Endothelial cell of umbilical vein (primary cell): ENCODE results near the gene GLRA1. TPM values are rescaled to one million over a fixed set of nuclear protein-coding genes. Genes with fewer than 3 reads are reported as not detected.

ENCODE experiments used
- BruUV-seq: library from RNA; stranded (reverse); fragments of 400-500 nt; replicated peaks from 2 replicates; lab custom pipeline; 2021; lab: Mats Ljungman, UMichigan
- CTCF ChIA-PET: fragments of 300-600, 350-600 bp; sonication (Branson Sonifier 250); formaldehyde crosslinking; loops from one replicate; lab custom pipeline; 2021; ENCODE audit warnings: antibody characterized with exemption, inconsistent platforms; lab: Charles Lee
- POLR2A ChIA-PET: fragments of 300-600, 350-600 bp; sonication (Branson Sonifier 250); formaldehyde crosslinking; loops from one replicate; lab custom pipeline; 2021; ENCODE audit warnings: antibody characterized with exemption, inconsistent platforms; lab: Charles Lee
- DNase-seq: peaks from one replicate; pipeline ENCODE4 v3.0.0-alpha.2; 2011; ENCODE audit warnings: low read depth, low spot score
- FAIRE-seq: peaks from 2 replicates; lab custom pipeline; 2011; peaks lifted over from hg19 to GRCh38; lab: Jason Lieb, UNC
- H2AFZ ChIP-seq: 2 replicates; pipeline ENCODE4 v1.6.0; 2012; ENCODE audit warnings: low read depth, low read length, control low read depth, inconsistent platforms
- H3K27ac ChIP-seq: 2 replicates; pipeline ENCODE4 v1.5.1; 2011; ENCODE audit warnings: low read depth, mild to moderate bottlenecking, control low read depth, low read length, moderate library complexity; ENCODE audit not compliant: insufficient read depth
- H3K27me3 ChIP-seq, 2 experiments: 2 replicates each; pipeline versions ENCODE4 v1.6.0 to v1.6.1; 2011; ENCODE audit warnings: low read length in 2 of 2, mixed read lengths in 1 of 2; ENCODE audit not compliant: control insufficient read depth in 2 of 2, insufficient read depth in 2 of 2
- H3K36me3 ChIP-seq, 2 experiments: 2 replicates in 1 of 2; 3 replicates in 1 of 2; pipeline ENCODE4 v1.5.1; 2011; ENCODE audit warnings: low read length in 2 of 2, mild to moderate bottlenecking in 1 of 2, moderate library complexity in 1 of 2; ENCODE audit not compliant: control insufficient read depth in 2 of 2, insufficient read depth in 2 of 2; ENCODE audit errors: extremely low read depth in 1 of 2
- H3K4me1 ChIP-seq: 3 replicates; pipeline ENCODE4 v1.5.1; 2011; ENCODE audit warnings: mild to moderate bottlenecking, low read length; ENCODE audit not compliant: control insufficient read depth, insufficient read depth; ENCODE audit errors: extremely low read depth
- H3K4me2 ChIP-seq: 2 replicates; pipeline ENCODE4 v1.6.1; 2011; ENCODE audit warnings: low read length, control low read depth, mixed read lengths; ENCODE audit not compliant: insufficient read depth
- H3K4me3 ChIP-seq, 3 experiments: fragments of 200-600 bp in 1 of 3; sonication (generic), shearing (Covaris generic) in 1 of 3; replicated peaks in 1 of 3; 2 replicates each; pipeline ENCODE4 v1.5.1; 2011 to 2016; ENCODE audit warnings: control low read depth in 3 of 3, low read length in 3 of 3, mild to moderate bottlenecking in 2 of 3, inconsistent platforms in 1 of 3, low read depth in 1 of 3, moderate library complexity in 1 of 3; ENCODE audit not compliant: insufficient read depth in 1 of 3
- H3K79me2 ChIP-seq: 2 replicates; pipeline ENCODE4 v1.6.0; 2012; ENCODE audit warnings: low read length, inconsistent platforms; ENCODE audit not compliant: control insufficient read depth, insufficient read depth
- H3K9ac ChIP-seq: replicated peaks from 2 replicates; pipeline ENCODE3; 2011; ENCODE audit warnings: low read length, control low read depth; ENCODE audit not compliant: insufficient read depth; ENCODE audit errors: extremely low read depth
- H3K9me1 ChIP-seq: replicated peaks from 3 replicates; pipeline ENCODE4 v1.6.0; 2011; ENCODE audit warnings: mild to moderate bottlenecking, low read length; ENCODE audit not compliant: control insufficient read depth, insufficient read depth; ENCODE audit errors: extremely low read depth
- H3K9me3 ChIP-seq: replicated peaks from 2 replicates; pipeline ENCODE4 v1.5.1; 2012; ENCODE audit warnings: low read length, inconsistent platforms; ENCODE audit not compliant: control insufficient read depth, insufficient read depth
- H4K20me1 ChIP-seq: replicated peaks from 2 replicates; pipeline ENCODE3; 2011; ENCODE audit warnings: mild to moderate bottlenecking, low read length; ENCODE audit not compliant: control insufficient read depth, insufficient read depth; ENCODE audit errors: extremely low read depth
- CTCF ChIP-seq, 2 donors: IDR thresholded peaks; 1 replicate in 1 of 2; 2 replicates in 1 of 2; pipeline ENCODE4 v1.5.1; 2011; ENCODE audit warnings: low read length in 2 of 2, mild to moderate bottlenecking in 2 of 2, moderate library complexity in 2 of 2, control low read depth in 1 of 2, inconsistent platforms in 1 of 2, low read depth in 1 of 2; ENCODE audit not compliant: insufficient read depth in 1 of 2; ENCODE audit errors: extremely low read depth in 1 of 2
- EZH2 ChIP-seq: IDR thresholded peaks from 2 replicates; pipeline ENCODE4 v1.6.1; 2012; ENCODE audit warnings: borderline replicate concordance, low read depth, mild to moderate bottlenecking, moderate library complexity, low read length, inconsistent platforms; ENCODE audit not compliant: severe bottlenecking
- FOS ChIP-seq: IDR thresholded peaks from 2 replicates; pipeline ENCODE4 v1.6.1; 2011; ENCODE audit warnings: mild to moderate bottlenecking, low read length, moderate library complexity, borderline replicate concordance; ENCODE audit not compliant: insufficient read depth
- GATA2 ChIP-seq: IDR thresholded peaks from 2 replicates; pipeline ENCODE4 v1.7.0; 2011; ENCODE audit warnings: low read depth, mild to moderate bottlenecking, moderate library complexity, mixed read lengths, low read length; ENCODE audit not compliant: insufficient read length, insufficient read depth
- JUN ChIP-seq: IDR thresholded peaks from 2 replicates; pipeline ENCODE4 v1.6.1; 2011; ENCODE audit warnings: borderline replicate concordance, low read depth; ENCODE audit not compliant: insufficient read length, insufficient read depth
- MYC ChIP-seq: IDR thresholded peaks from one replicate; pipeline ENCODE4 v1.6.1; 2011; ENCODE audit warnings: mild to moderate bottlenecking, low read depth, low read length
- POLR2A ChIP-seq: IDR thresholded peaks from 2 replicates; pipeline ENCODE4 v1.6.1; 2012; ENCODE audit warnings: low read depth, mild to moderate bottlenecking, control low read depth, low read length
- POLR2AphosphoS5 ChIP-seq: IDR thresholded peaks from 2 replicates; pipeline ENCODE4 v1.6.1; 2012; ENCODE audit warnings: low read depth, mild to moderate bottlenecking, control low read depth, low read length, moderate library complexity; ENCODE audit not compliant: insufficient read depth
- dilution Hi-C: fragments of 300-500 bp; cut with MboI; formaldehyde crosslinking; loops from one replicate; pipeline ENCODE4 v1.15.0; 2019; ENCODE audit warnings: low sequenced_read_pairs; ENCODE audit not compliant: extremely low pct_ligation_motif_present
- intact Hi-C: fragments of 100-400 bp; cut with micrococcal nuclease; formaldehyde crosslinking; loops from one replicate; pipeline ENCODE4 v1.10.0; 2022
- polyA plus RNA-seq, 4 experiments: library from polyadenylated mRNA; depleted of rRNA in 3 of 4; stranded (reverse) in 3 of 4; unstranded in 1 of 4; fragments of >200 nt; gene quantifications; 2 replicates each; pipeline versions ENCODE4 v1.2.1 to v1.2.3, GENCODE V29; 2011 to 2012; ENCODE audit warnings: missing spikeins in 1 of 4
- total RNA-seq: library from RNA; stranded (reverse); gene quantifications from 2 replicates; pipeline ENCODE4 v1.2.3, GENCODE V29; 2021
- TF ChIP-seq, protein P1 (sequence below): IDR thresholded peaks from 2 replicates; pipeline ENCODE4 v1.6.1; 2011; ENCODE audit not compliant: insufficient read depth, insufficient read length

Gene GLRA1
- total and polyA plus RNA-seq, 2 donors (not counting 3 experiments of a cell fraction or from before 2014, with no cell fraction given), result not detected

- DNase-seq (no peak), FAIRE-seq (no peak)
Observed at GRCh38 chr5:151949113-151949512, 24.5 kb upstream of the GLRA1 start.

GRCh38 chr5:151947931-151948608 lies 23.4 kb upstream of the GLRA1 start:
- DNase-seq, result no peak
- H3K9me1 ChIP-seq, result no peaks in the 10 kb centered on the region
- dilution Hi-C loops (no loop called here), intact Hi-C loops (no loop called here)
- TF ChIP-seq, protein P1, sequence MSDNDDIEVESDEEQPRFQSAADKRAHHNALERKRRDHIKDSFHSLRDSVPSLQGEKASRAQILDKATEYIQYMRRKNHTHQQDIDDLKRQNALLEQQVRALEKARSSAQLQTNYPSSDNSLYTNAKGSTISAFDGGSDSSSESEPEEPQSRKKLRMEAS, result no peak
- no peak for TF ChIP-seq POLR2A
- no peak for TF ChIP-seq POLR2AphosphoS5
- TF ChIP-seq MYC, result no peak
- TF ChIP-seq GATA2, result no peak
- TF ChIP-seq FOS, result no peak
- TF ChIP-seq EZH2, result no peak
- no peak for TF ChIP-seq JUN
- no peak for TF ChIP-seq CTCF (IDR thresholded peaks at IDR 0.05; ENCODE audit: extremely low read depth in 1 of 2, insufficient read depth in 1 of 2, low read depth in 1 of 2, low read length in 2 of 2)
- no peak overlapping the region for H3K4me2 ChIP-seq
- no peak overlapping the region for H3K4me3 ChIP-seq
- no TSS peak for BruUV-seq
- no peaks in the 10 kb centered on the region for H3K79me2 ChIP-seq
- H4K20me1 ChIP-seq, result no peaks in the 10 kb centered on the region
- H2AFZ ChIP-seq, result no peak overlapping the region
- no peak for FAIRE-seq
- no peaks in the 10 kb centered on the region for H3K9me3 ChIP-seq
- no peaks in the 10 kb centered on the region for H3K4me1 ChIP-seq
- no peak overlapping the region for H3K27ac ChIP-seq
- POLR2A ChIA-PET, result no interaction called here
- H3K9ac ChIP-seq, result no peak overlapping the region
- H3K27me3 ChIP-seq, result no peaks in the 10 kb centered on the region
- CTCF ChIA-PET, result no interaction called here
- H3K36me3 ChIP-seq, result no peaks in the 10 kb centered on the region

More at GRCh38 chr5:151949113-151949512, 24.5 kb upstream of the GLRA1 start:
- CTCF ChIA-PET, result no interaction called here
- H2AFZ ChIP-seq, result no peak overlapping the region
- no peaks in the 10 kb centered on the region for H3K9me1 ChIP-seq
- no peaks in the 10 kb centered on the region for H3K9me3 ChIP-seq
- no peak overlapping the region for H3K4me2 ChIP-seq
- H3K27ac ChIP-seq, result no peak overlapping the region
- no peaks in the 10 kb centered on the region for H3K36me3 ChIP-seq
- H3K9ac ChIP-seq, result no peak overlapping the region
- H3K4me1 ChIP-seq, result no peaks in the 10 kb centered on the region
- intact Hi-C loops, result no loop called here
- H4K20me1 ChIP-seq, result no peaks in the 10 kb centered on the region
- dilution Hi-C loops, result no loop called here
- TF ChIP-seq EZH2, result no peak
- POLR2A ChIA-PET, result no interaction called here
- BruUV-seq, result no TSS peak
- H3K79me2 ChIP-seq, result no peaks in the 10 kb centered on the region
- no peaks in the 10 kb centered on the region for H3K27me3 ChIP-seq
- no peak overlapping the region for H3K4me3 ChIP-seq
